Osteocyte (in vitro differentiated cells): ENCODE measurements around the gene RIBC2. TPM values are rescaled to one million over a fixed set of nuclear protein-coding genes. Genes with fewer than 3 reads are reported as not detected.
A peak's percentile ranks its signal among the peaks of the same experiment; 100 is the strongest.
"Not testable (repeated sequence)": the region's sequence is repeated elsewhere in the genome, so short reads cannot be mapped to it uniquely, and the experiment has no call there.

Source experiments
- DNase-seq: peaks from one replicate; pipeline ENCODE4 v3.0.0; 2021; ENCODE audit warnings: mixed read lengths; ENCODE audit not compliant: unreplicated experiment; ENCODE audit errors: extremely low spot score
- H3K27ac Mint-ChIP-seq: one replicate; pipeline ENCODE4 v1.8.0; 2021; ENCODE audit warnings: mild to moderate bottlenecking, mixed read lengths; ENCODE audit not compliant: unreplicated experiment
- H3K27me3 Mint-ChIP-seq: one replicate; pipeline ENCODE4 v1.8.0; 2021; ENCODE audit warnings: mixed read lengths; ENCODE audit not compliant: unreplicated experiment
- H3K36me3 Mint-ChIP-seq: one replicate; pipeline ENCODE4 v1.8.0; 2021; ENCODE audit warnings: mixed read lengths; ENCODE audit not compliant: unreplicated experiment
- H3K4me1 Mint-ChIP-seq: one replicate; pipeline ENCODE4 v1.8.0; 2021; ENCODE audit warnings: mixed read lengths; ENCODE audit not compliant: unreplicated experiment
- H3K4me3 Mint-ChIP-seq: one replicate; pipeline ENCODE4 v1.8.0; 2021; ENCODE audit warnings: mild to moderate bottlenecking, moderate library complexity, mixed read lengths; ENCODE audit not compliant: unreplicated experiment
- H3K9me3 Mint-ChIP-seq: one replicate; pipeline ENCODE4 v1.8.0; 2021; ENCODE audit warnings: mixed read lengths; ENCODE audit not compliant: unreplicated experiment
- CTCF ChIP-seq: fragments of 200-600 bp; sonication (generic); IDR thresholded peaks from 2 replicates; pipeline ENCODE4 v1.5.0; 2021; ENCODE audit warnings: antibody characterized with exemption, mild to moderate bottlenecking, moderate library complexity
- total RNA-seq: library from RNA; stranded (reverse); gene quantifications from 2 replicates; pipeline ENCODE4 v1.2.1, GENCODE V29; 2021

Gene RIBC2
- total RNA-seq, 1 donor from 2014 or later: 0.56 TPM

GRCh38 chr22:45435544-45436139 is 22.1 kb downstream of the RIBC2 start:
- peaks cover 7% of the 10 kb centered on the region for H3K4me1 Mint-ChIP-seq
- peak overlapping the region; percentile 57 for H3K27ac Mint-ChIP-seq
- DNase-seq: peak; percentile 95
- H3K27me3 Mint-ChIP-seq: no peaks in the 10 kb centered on the region
- H3K9me3 Mint-ChIP-seq: no peaks in the 10 kb centered on the region
- no peaks in the 10 kb centered on the region for H3K36me3 Mint-ChIP-seq
- H3K4me3 Mint-ChIP-seq: no peak overlapping the region
- peak; percentile 98 for TF ChIP-seq CTCF

- H3K4me1 Mint-ChIP-seq: peaks cover 15% of the 10 kb centered on the region
- DNase-seq, H3K27ac Mint-ChIP-seq, H3K9me3 Mint-ChIP-seq, H3K27me3 Mint-ChIP-seq, H3K36me3 Mint-ChIP-seq, H3K4me3 Mint-ChIP-seq: not testable (repeated sequence)
Measured at GRCh38 chr22:45436871-45437517, 23.5 kb downstream of the RIBC2 start.

GRCh38 chr22:45438336-45438735 is 24.8 kb downstream of the RIBC2 start:
- DNase-seq: no peak
- Mint-ChIP-seq H3K36me3 (no peaks in the 10 kb centered on the region), H3K9me3 (no peaks in the 10 kb centered on the region), H3K4me1 (peaks cover 21% of the 10 kb centered on the region), H3K4me3 (no peak overlapping the region), H3K27me3 (no peaks in the 10 kb centered on the region), H3K27ac (no peak overlapping the region)
- no peak for TF ChIP-seq CTCF

GRCh38 chr22:45440688-45441087 is 27.2 kb downstream of the RIBC2 start:
- not testable (repeated sequence) for DNase-seq, H3K9me3 Mint-ChIP-seq, H3K4me3 Mint-ChIP-seq, H3K36me3 Mint-ChIP-seq, H3K27ac Mint-ChIP-seq, H3K27me3 Mint-ChIP-seq
- H3K4me1 Mint-ChIP-seq: peaks cover 21% of the 10 kb centered on the region

GRCh38 chr22:45441138-45441537 is 27.6 kb downstream of the RIBC2 start:
- peak; percentile 75 for TF ChIP-seq CTCF
- Mint-ChIP-seq H3K36me3 (no peaks in the 10 kb centered on the region), H3K4me3 (no peak overlapping the region), H3K27ac (no peak overlapping the region), H3K9me3 (no peaks in the 10 kb centered on the region), H3K27me3 (no peaks in the 10 kb centered on the region), H3K4me1 (peaks cover 20% of the 10 kb centered on the region)
- no peak for DNase-seq

GRCh38 chr22:45442116-45442515 is 28.6 kb downstream of the RIBC2 start:
- DNase-seq: no peak
- H3K27me3 Mint-ChIP-seq: no peaks in the 10 kb centered on the region

More at GRCh38 chr22:45442116-45442515, 28.6 kb downstream of the RIBC2 start:
- H3K4me3 Mint-ChIP-seq: no peak overlapping the region
- no peaks in the 10 kb centered on the region for H3K36me3 Mint-ChIP-seq
- H3K9me3 Mint-ChIP-seq: no peaks in the 10 kb centered on the region
- H3K4me1 Mint-ChIP-seq: peaks cover 20% of the 10 kb centered on the region
- no peak for TF ChIP-seq CTCF
- peak overlapping the region; percentile 34 for H3K27ac Mint-ChIP-seq
